Measurements from ENCODE around the gene XPO5. TPM values are rescaled to one million over a fixed set of nuclear protein-coding genes. Genes with fewer than 3 reads are reported as not detected.

The XPO5 gene
- total and polyA plus RNA-seq, 9 of the 15 experiments (the other 6 are each of a cell fraction or from before 2014, with no cell fraction given) = 36.0 to 170 (median 99.1) TPM

GRCh38 chr6:43578748-43579147, 2.9 kb upstream of the XPO5 start:
- Histone ChIP-seq H3K4me2 (ENCODE audit: insufficient read depth, low read length) (no peak overlapping the region), H3K9ac (ENCODE audit: insufficient read depth in 1 of 2, low read depth in 2 of 2, low read length in 2 of 2) (no peak overlapping the region), H3K79me2 (ENCODE audit: control insufficient read depth, insufficient read depth, low read length) (peaks cover 63% of the 10 kb centered on the region), H3K27me3 (ENCODE audit: control insufficient read depth in 2 of 2, insufficient read depth in 2 of 2, low read length in 2 of 2) (no peaks in the 10 kb centered on the region), H2AFZ (ENCODE audit: low read depth, low read length) (no peak overlapping the region), H3K9me1 (ENCODE audit: control insufficient read depth, insufficient read depth, low read length) (no peaks in the 10 kb centered on the region), H3K27ac (ENCODE audit: extremely low read depth, low read depth, low read length) (no peak overlapping the region), H3K36me3 (ENCODE audit: control insufficient read depth, insufficient read depth, low read length) (peaks cover 31% of the 10 kb centered on the region), H3K4me3 (no peak overlapping the region), H3K9me3 (replicated peaks; ENCODE audit: control insufficient read depth, insufficient read depth, low read depth, low read length) (no peaks in the 10 kb centered on the region), H3K4me1 (replicated peaks in 1 of 2; ENCODE audit: control insufficient read depth in 2 of 2, insufficient read depth in 2 of 2, low read length in 2 of 2) (peaks cover 5 to 14% of the 10 kb centered on the region in 2 experiments; a peak in 4 of 5 replicates), H4K20me1 (replicated peaks; ENCODE audit: control insufficient read depth, insufficient read depth, low read length) (no peaks in the 10 kb centered on the region)
- FAIRE-seq (no peak), DNase-seq (ENCODE audit: extremely low read depth in 1 of 4, low spot score in 3 of 4) (no peak), ATAC-seq (no peak)
- in situ Hi-C loops (cut with MboI) = no loop called here
- BruUV-seq (replicated peaks) = no TSS peak
- intact Hi-C loops (cut with micrococcal nuclease) = no loop called here
- TF ChIP-seq KLF16 (IDR thresholded peaks at IDR 0.05) (no peak), NFIC (IDR thresholded peaks at IDR 0.05) (no peak), SMAD3 (CRISPR knock-in tag; conservative IDR thresholded peaks at IDR 0.05) (no peak), MEIS2 (IDR thresholded peaks at IDR 0.05; ENCODE audit: partially characterized antibody) (no peak), ILK (tag; IDR thresholded peaks at IDR 0.05; ENCODE audit: borderline replicate concordance, low read depth) (no peak), TRIM28 (IDR thresholded peaks at IDR 0.05) (no peak), MBD1 (CRISPR knock-in tag; IDR thresholded peaks at IDR 0.05) (no peak), NR3C1 (CRISPR knock-in tag; IDR thresholded peaks at IDR 0.05) (no peak)
- ChIA-PET POLR2A (interaction anchor here (0.9 kb wide), 1 partner anchor 16 kb away, joined by 3 read pairs; no protein-coding TSS in a partner anchor), CTCF (ENCODE audit: low intra/inter-chr PET ratio) (no interaction called here)
- 76% methylated on average over 3 of the region's 3 CpGs for WGBS (ENCODE audit: insufficient coverage, low coverage, missing lambda C conversion rate)
